Hepatocyte (in vitro differentiated cells): ENCODE results near the gene BHLHE23.

Experiments used
- EZH2 ChIP-seq: fragments of 200-600 bp; sonication (generic); IDR thresholded peaks from 2 replicates; pipeline ENCODE4 v1.6.1; 2016; ENCODE audit warnings: antibody characterized with exemption, mild to moderate bottlenecking, borderline replicate concordance
- TF ChIP-seq, protein P1 (sequence below): fragments of 200-600 bp; sonication (generic); IDR thresholded peaks from 2 replicates; pipeline ENCODE4 v1.5.1; 2016; ENCODE audit warnings: antibody characterized with exemption, mild to moderate bottlenecking; ENCODE audit not compliant: poor library complexity

- TF ChIP-seq, protein P1, sequence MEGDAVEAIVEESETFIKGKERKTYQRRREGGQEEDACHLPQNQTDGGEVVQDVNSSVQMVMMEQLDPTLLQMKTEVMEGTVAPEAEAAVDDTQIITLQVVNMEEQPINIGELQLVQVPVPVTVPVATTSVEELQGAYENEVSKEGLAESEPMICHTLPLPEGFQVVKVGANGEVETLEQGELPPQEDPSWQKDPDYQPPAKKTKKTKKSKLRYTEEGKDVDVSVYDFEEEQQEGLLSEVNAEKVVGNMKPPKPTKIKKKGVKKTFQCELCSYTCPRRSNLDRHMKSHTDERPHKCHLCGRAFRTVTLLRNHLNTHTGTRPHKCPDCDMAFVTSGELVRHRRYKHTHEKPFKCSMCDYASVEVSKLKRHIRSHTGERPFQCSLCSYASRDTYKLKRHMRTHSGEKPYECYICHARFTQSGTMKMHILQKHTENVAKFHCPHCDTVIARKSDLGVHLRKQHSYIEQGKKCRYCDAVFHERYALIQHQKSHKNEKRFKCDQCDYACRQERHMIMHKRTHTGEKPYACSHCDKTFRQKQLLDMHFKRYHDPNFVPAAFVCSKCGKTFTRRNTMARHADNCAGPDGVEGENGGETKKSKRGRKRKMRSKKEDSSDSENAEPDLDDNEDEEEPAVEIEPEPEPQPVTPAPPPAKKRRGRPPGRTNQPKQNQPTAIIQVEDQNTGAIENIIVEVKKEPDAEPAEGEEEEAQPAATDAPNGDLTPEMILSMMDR: no peak
- no peak for TF ChIP-seq EZH2
These were observed 42.4 kb upstream of the BHLHE23 start for GRCh38 chr20:63049191-63049518.
